BLaER1 treated with 17β-estradiol and CSF1 and Interleukin-3, amounts not matched to agents 10 nM and 100 nM (cell line): ENCODE data around the gene RPE65.
"Not testable (repeated sequence)": the region's sequence is repeated elsewhere in the genome, so short reads cannot be mapped to it uniquely, and the experiment has no call there.

Experiments
- H3K27ac ChIP-seq, 11 experiments: shearing (Covaris generic); formaldehyde crosslinking; 2 replicates each; pipeline ENCODE4 v1.8.1; 2022
- H3K27me3 ChIP-seq, 11 experiments: shearing (Covaris generic); formaldehyde crosslinking; 2 replicates each; pipeline ENCODE4 v1.8.1; 2022
- H3K36me3 ChIP-seq, 11 experiments: shearing (Covaris generic); formaldehyde crosslinking; 2 replicates each; pipeline ENCODE4 v1.8.1; 2022
- H3K4me1 ChIP-seq, 10 experiments: shearing (Covaris generic); formaldehyde crosslinking; 2 replicates each; pipeline ENCODE4 v1.8.1; 2022
- H3K4me2 ChIP-seq, 11 experiments: shearing (Covaris generic); formaldehyde crosslinking; 2 replicates each; pipeline ENCODE4 v1.8.1; 2022
- H3K4me3 ChIP-seq, 10 experiments: shearing (Covaris generic); formaldehyde crosslinking; 2 replicates each; pipeline ENCODE4 v1.8.1; 2022
- H3K9ac ChIP-seq, 11 experiments: shearing (Covaris generic); formaldehyde crosslinking; 2 replicates each; pipeline ENCODE4 v1.8.1; 2022
- H3K9me3 ChIP-seq, 11 experiments: shearing (Covaris generic); formaldehyde crosslinking; replicated peaks in 1 of 11; 2 replicates each; pipeline ENCODE4 v1.8.1; 2022
- H4K20me1 ChIP-seq, 11 experiments: shearing (Covaris generic); formaldehyde crosslinking; 2 replicates each; pipeline ENCODE4 v1.8.1; 2022
- Cebpa-rat ChIP-seq, 11 experiments: shearing (Covaris generic); IDR thresholded peaks; 2 replicates each; pipeline ENCODE4 v1.8.1; 2022

The RPE65 gene

GRCh38 chr1:68449901-68450300, at the start of gene RPE65:
Gene RPE65, minus strand, starts transcription at chr1:68449954. Its CDS starts 49 bp downstream, at chr1:68449905.
- Histone ChIP-seq H3K9me3 (no peaks in the 10 kb centered on the region), H3K27ac (no peak within 1 kb of the TSS), H3K36me3 (no peaks in the 10 kb centered on the region), H3K4me3 (no peak within 1 kb of the TSS), H4K20me1 (no peaks in the 10 kb centered on the region), H3K9ac (no peak within 1 kb of the TSS), H3K4me2 (no peak within 1 kb of the TSS), H3K27me3 (no peaks in the 10 kb centered on the region), H3K4me1 (no peaks in the 10 kb centered on the region)
- no peak for TF ChIP-seq Cebpa-rat (IDR thresholded peaks at IDR 0.05)

GRCh38 chr1:68497358-68497698, 47.6 kb upstream of the RPE65 start:
- Histone ChIP-seq H4K20me1 (no peaks in the 10 kb centered on the region), H3K27ac (peak overlapping the region in 6 of 11 experiments; percentile 84 to 95 (median 90); a peak in 9 of 22 replicates), H3K4me3 (peak overlapping the region; percentile 68 to 90 (median 82)), H3K9ac (peak overlapping the region; percentile 75 to 93 (median 86); a peak in 21 of 22 replicates), H3K4me2 (peak overlapping the region; percentile 80 to 97 (median 88)), H3K4me1 (peaks cover 11 to 28% (median 18%) of the 10 kb centered on the region in 10 experiments), H3K27me3 (no peaks in the 10 kb centered on the region), H3K36me3 (peaks cover 0 to 22% (median 11%) of the 10 kb centered on the region in 11 experiments; a peak in 10 of 22 replicates), H3K9me3 (0 out of 22 replicates have a peak, but pooled peaks cover 0 to 6% (median 0%) of the 10 kb centered on the region in 11 experiments)
- TF ChIP-seq Cebpa-rat (IDR thresholded peaks at IDR 0.05): no peak

GRCh38 chr1:68496680-68497357, 47.1 kb upstream of the RPE65 start, which contains the start of gene DEPDC1:
Gene DEPDC1, minus strand, starts transcription at chr1:68497082. Its CDS starts 83 bp downstream, at chr1:68496999.
- H3K4me2 ChIP-seq: peak within 1 kb of the TSS; percentile 80 to 97 (median 88)
- no peaks in the 10 kb centered on the region for H3K27me3 ChIP-seq

GRCh38 chr1:68495968-68496679, 46.4 kb upstream of the RPE65 start:
- no peaks in the 10 kb centered on the region for H4K20me1 ChIP-seq
- peaks cover 0 to 34% (median 17%) of the 10 kb centered on the region in 11 experiments; a peak in 13 of 22 replicates for H3K36me3 ChIP-seq
- 0 out of 22 replicates have a peak, but pooled peaks cover 0 to under 1% (median 0%) of the 10 kb centered on the region in 11 experiments for H3K9me3 ChIP-seq
- no peak for TF ChIP-seq Cebpa-rat (IDR thresholded peaks at IDR 0.05)
- no peaks in the 10 kb centered on the region for H3K27me3 ChIP-seq
- H3K4me1 ChIP-seq: peaks cover 11 to 28% (median 18%) of the 10 kb centered on the region in 10 experiments
- H3K27ac ChIP-seq: peak overlapping the region in 10 of 11 experiments; percentile 35 to 95 (median 86); a peak in 19 of 22 replicates
- H3K9ac ChIP-seq: peak overlapping the region; percentile 75 to 93 (median 86)
- H3K4me2 ChIP-seq: peak overlapping the region; percentile 80 to 97 (median 88)
- H3K4me3 ChIP-seq: peak overlapping the region; percentile 68 to 90 (median 82)

More at GRCh38 chr1:68496680-68497357, 47.1 kb upstream of the RPE65 start, which contains the start of gene DEPDC1:
- H3K27ac ChIP-seq: peak within 1 kb of the TSS in 10 of 11 experiments; percentile 35 to 95 (median 86); a peak in 19 of 22 replicates
- H3K4me1 ChIP-seq: peaks cover 11 to 28% (median 18%) of the 10 kb centered on the region in 10 experiments
- H3K4me3 ChIP-seq: peak within 1 kb of the TSS; percentile 68 to 90 (median 82)
- H4K20me1 ChIP-seq: no peaks in the 10 kb centered on the region
- no peak for TF ChIP-seq Cebpa-rat (IDR thresholded peaks at IDR 0.05)
- peak within 1 kb of the TSS; percentile 75 to 93 (median 86) for H3K9ac ChIP-seq
- H3K9me3 ChIP-seq: 0 out of 22 replicates have a peak, but pooled peaks cover 0 to 1% (median 0%) of the 10 kb centered on the region in 11 experiments
- H3K36me3 ChIP-seq: peaks cover 0 to 27% (median 14%) of the 10 kb centered on the region in 11 experiments; a peak in 12 of 22 replicates

GRCh38 chr1:68495532-68495931, 45.8 kb upstream of the RPE65 start:
- no peak for TF ChIP-seq Cebpa-rat (IDR thresholded peaks at IDR 0.05)
- Histone ChIP-seq H3K4me1 (peaks cover 11 to 28% (median 18%) of the 10 kb centered on the region in 10 experiments), H3K4me3 (peak overlapping the region in 9 of 10 experiments; percentile 68 to 90 (median 82); a peak in 16 of 20 replicates), H3K36me3 (peaks cover 0 to 40% (median 23%) of the 10 kb centered on the region in 11 experiments; a peak in 18 of 22 replicates), H3K27ac (no peak overlapping the region), H3K27me3 (no peaks in the 10 kb centered on the region), H3K9me3 (peaks cover 0 to 6% (median 0%) of the 10 kb centered on the region in 11 experiments; a peak in 5 of 22 replicates), H4K20me1 (no peaks in the 10 kb centered on the region), H3K9ac (peak overlapping the region in 10 of 11 experiments; percentile 75 to 93 (median 87); a peak in 15 of 22 replicates), H3K4me2 (peak overlapping the region; percentile 80 to 97 (median 88))

- Histone ChIP-seq H3K4me3 (no peak overlapping the region), H3K4me2 (0 out of 22 replicates have a peak overlapping the region, but pooled peaks of 1 of the 11 experiments have one; percentile 5), H3K4me1 (peaks cover 11 to 28% (median 18%) of the 10 kb centered on the region in 10 experiments), H3K9me3 (peaks cover 0 to 9% (median 0%) of the 10 kb centered on the region in 11 experiments; a peak in 5 of 22 replicates), H3K27ac (no peak overlapping the region), H3K27me3 (no peaks in the 10 kb centered on the region), H3K36me3 (peaks cover 0 to 59% (median 33%) of the 10 kb centered on the region in 11 experiments; a peak in 19 of 22 replicates), H4K20me1 (no peaks in the 10 kb centered on the region), H3K9ac (no peak overlapping the region)
- TF ChIP-seq Cebpa-rat (IDR thresholded peaks at IDR 0.05): no peak
Measured at GRCh38 chr1:68493193-68493592, 43.4 kb upstream of the RPE65 start.

GRCh38 chr1:68492255-68492654, 42.5 kb upstream of the RPE65 start:
- Histone ChIP-seq H3K4me1 (peaks cover 11 to 24% (median 15%) of the 10 kb centered on the region in 10 experiments), H3K36me3 (peaks cover 0 to 68% (median 41%) of the 10 kb centered on the region in 11 experiments; a peak in 19 of 22 replicates)
- H3K4me2 ChIP-seq, H3K27ac ChIP-seq, H3K9ac ChIP-seq, H3K9me3 ChIP-seq, H3K27me3 ChIP-seq, H3K4me3 ChIP-seq, H4K20me1 ChIP-seq: not testable (repeated sequence)

GRCh38 chr1:68490046-68490651, 40.4 kb upstream of the RPE65 start:
- TF ChIP-seq Cebpa-rat (IDR thresholded peaks at IDR 0.05): no peak
- Histone ChIP-seq H3K27ac (no peak overlapping the region), H3K36me3 (peaks cover 0 to 85% (median 55%) of the 10 kb centered on the region in 11 experiments; a peak in 19 of 22 replicates), H3K4me2 (no peak overlapping the region), H3K4me1 (peaks cover 0 to 10% (median 3%) of the 10 kb centered on the region in 10 experiments; a peak in 12 of 20 replicates), H3K9ac (no peak overlapping the region), H3K4me3 (no peak overlapping the region), H3K9me3 (peaks cover 0 to 9% (median 0%) of the 10 kb centered on the region in 11 experiments; a peak in 5 of 22 replicates), H4K20me1 (no peaks in the 10 kb centered on the region; a peak in 2 of 22 replicates), H3K27me3 (no peaks in the 10 kb centered on the region)
